Fibroblast of lung (primary cell): ENCODE measurements around the gene ATP11A.

Source experiments
- EZH2 ChIP-seq: IDR thresholded peaks from 2 replicates; pipeline ENCODE4 v1.5.1; 2012; ENCODE audit warnings: low read length, control low read depth, mild to moderate bottlenecking; ENCODE audit errors: missing control alignments
- TF ChIP-seq, protein P1 (sequence below), 2 donors: IDR thresholded peaks in 1 of 2; conservative IDR thresholded peaks in 1 of 2; 1 replicate in 1 of 2; 2 replicates in 1 of 2; pipeline ENCODE4 v1.5.1; 2011 to 2012; ENCODE audit warnings: low read length in 2 of 2, control low read depth in 1 of 2, inconsistent platforms in 1 of 2, low read depth in 1 of 2, mild to moderate bottlenecking in 1 of 2

DNA sequence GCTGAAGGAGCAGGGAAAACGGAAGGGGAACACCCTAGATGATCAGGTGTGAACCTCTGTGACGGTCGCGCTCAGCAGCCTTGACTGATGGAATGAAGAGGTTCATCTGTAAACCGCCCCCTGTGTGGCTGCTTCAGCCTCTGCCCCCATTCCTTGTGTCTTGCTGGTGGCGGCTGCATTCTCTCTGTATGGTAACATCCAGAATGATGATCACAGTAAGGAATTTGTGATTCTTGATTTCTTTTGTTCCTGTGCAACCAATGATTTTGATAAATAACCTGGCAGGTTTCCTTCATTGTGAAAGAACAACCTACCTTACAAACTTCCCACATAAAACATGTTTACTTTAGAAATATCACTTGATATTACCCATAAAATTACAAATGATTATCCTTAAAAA, 160.4 kb downstream of the ATP11A start:
- TF ChIP-seq, protein P1, sequence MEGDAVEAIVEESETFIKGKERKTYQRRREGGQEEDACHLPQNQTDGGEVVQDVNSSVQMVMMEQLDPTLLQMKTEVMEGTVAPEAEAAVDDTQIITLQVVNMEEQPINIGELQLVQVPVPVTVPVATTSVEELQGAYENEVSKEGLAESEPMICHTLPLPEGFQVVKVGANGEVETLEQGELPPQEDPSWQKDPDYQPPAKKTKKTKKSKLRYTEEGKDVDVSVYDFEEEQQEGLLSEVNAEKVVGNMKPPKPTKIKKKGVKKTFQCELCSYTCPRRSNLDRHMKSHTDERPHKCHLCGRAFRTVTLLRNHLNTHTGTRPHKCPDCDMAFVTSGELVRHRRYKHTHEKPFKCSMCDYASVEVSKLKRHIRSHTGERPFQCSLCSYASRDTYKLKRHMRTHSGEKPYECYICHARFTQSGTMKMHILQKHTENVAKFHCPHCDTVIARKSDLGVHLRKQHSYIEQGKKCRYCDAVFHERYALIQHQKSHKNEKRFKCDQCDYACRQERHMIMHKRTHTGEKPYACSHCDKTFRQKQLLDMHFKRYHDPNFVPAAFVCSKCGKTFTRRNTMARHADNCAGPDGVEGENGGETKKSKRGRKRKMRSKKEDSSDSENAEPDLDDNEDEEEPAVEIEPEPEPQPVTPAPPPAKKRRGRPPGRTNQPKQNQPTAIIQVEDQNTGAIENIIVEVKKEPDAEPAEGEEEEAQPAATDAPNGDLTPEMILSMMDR (conservative IDR thresholded peaks at IDR 0.05 in 1 of 2, IDR thresholded peaks at IDR 0.05 in 1 of 2; ENCODE audit: low read depth in 1 of 2, low read length in 2 of 2): no peak
- TF ChIP-seq EZH2: no peak
